Glomerular endothelial cell (primary cell): Measurements from ENCODE around the gene TNFAIP1. TPM values are rescaled to one million over a fixed set of nuclear protein-coding genes. Genes with fewer than 3 reads are reported as not detected.

Source experiments
- DNase-seq: peaks from one replicate; pipeline ENCODE4 v3.0.0-alpha.2; 2011; ENCODE audit warnings: low read depth, low spot score; ENCODE audit errors: extremely low read depth
- total RNA-seq: library from RNA; depleted of rRNA; stranded (reverse); fragments of >200 nt; gene quantifications from 2 replicates; pipeline ENCODE4 v1.2.3, GENCODE V29; 2015

The TNFAIP1 gene
- total RNA-seq, 1 donor from 2014 or later, result 120 TPM

GRCh38 chr17:28394337-28395116 is 59.0 kb downstream of the TNFAIP1 start:
- DNase-seq, result no peak

GRCh38 chr17:28395426-28395825 is 59.9 kb downstream of the TNFAIP1 start:
- no peak for DNase-seq

- no peak for DNase-seq
These were observed 60.4 kb downstream of the TNFAIP1 start for GRCh38 chr17:28395968-28396367.

Other genes with a start within 250 kb of the TNFAIP1 start
- gene TMEM97, start 16.6 kb upstream of the TNFAIP1 start, total RNA-seq, result 9.1 and 13.2 TPM in 2 replicates
- gene IFT20, start 289 bp upstream of the TNFAIP1 start, total RNA-seq, result 59.4 and 66.1 TPM in 2 replicates
- gene POLDIP2, start 21.8 kb downstream of the TNFAIP1 start, total RNA-seq, result 74.5 and 83.4 TPM in 2 replicates
- not detected in 2 replicates for gene SEBOX, start 29.4 kb downstream of the TNFAIP1 start, total RNA-seq
- gene VTN, start 34.5 kb downstream of the TNFAIP1 start, total RNA-seq, result 0.05 TPM in 1 of 2 replicates, not detected in the other
- gene SARM1, start 35.9 kb downstream of the TNFAIP1 start, total RNA-seq, result 4.7 and 6.7 TPM in 2 replicates
- gene SLC46A1, start 70.5 kb downstream of the TNFAIP1 start, total RNA-seq, result 2.2 and 3.3 TPM in 2 replicates
- gene SLC13A2, start 137.9 kb downstream of the TNFAIP1 start, total RNA-seq, result not detected in 2 replicates
- not detected in 2 replicates for gene FOXN1, start 170.6 kb downstream of the TNFAIP1 start, total RNA-seq
- gene UNC119, start 216.9 kb downstream of the TNFAIP1 start, total RNA-seq, result 38.0 and 40.0 TPM in 2 replicates
- gene PIGS, start 235.8 kb downstream of the TNFAIP1 start, total RNA-seq, result 101 and 112 TPM in 2 replicates
- gene ALDOC, start 241.1 kb downstream of the TNFAIP1 start, total RNA-seq, result 14.1 and 23.8 TPM in 2 replicates